ENCODE results near the gene NFASC.

DNA sequence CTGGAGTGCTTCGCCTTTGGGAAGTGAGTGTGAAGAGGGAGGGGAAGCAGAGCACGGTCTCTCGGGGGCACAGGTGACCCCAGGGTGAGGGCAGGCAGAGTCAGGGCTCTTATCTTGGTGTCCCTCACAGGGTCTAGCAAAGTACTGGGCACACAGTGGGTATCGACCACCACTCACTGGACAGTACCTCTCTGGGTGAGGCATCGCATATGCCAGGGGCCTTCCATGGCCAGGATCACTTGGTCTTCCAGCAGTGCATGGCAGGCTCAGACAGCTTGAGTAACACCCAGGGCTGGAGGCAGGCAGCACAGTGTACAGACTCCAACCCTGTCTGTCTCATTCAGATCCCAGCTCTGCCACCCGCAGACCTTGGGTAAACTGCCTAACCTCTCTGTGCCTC is 189.0 kb downstream of the NFASC start:
- TF ChIP-seq EZH2 (IDR thresholded peaks at IDR 0.05; ENCODE audit: insufficient read depth, poor library complexity, severe bottlenecking) (no peak), EZH2phosphoT487 (IDR thresholded peaks at IDR 0.05; ENCODE audit: insufficient read depth, low read depth) (no peak)

Data from GM23248 (cell line).